Suprapubic skin (tissue), 3 donors: Measurements from ENCODE around the gene GALNT12.

ENCODE experiments used
- POLR2AphosphoS5 ChIP-seq, 3 donors: sonication (generic); formaldehyde crosslinking; IDR thresholded peaks; one replicate each; pipeline ENCODE4 v1.6.1; 2017; ENCODE audit warnings: antibody characterized with exemption in 3 of 3
- TF ChIP-seq, protein P1 (sequence below), 2 donors: fragments of 200-600 bp in 1 of 2; fragments of 450-650 bp in 1 of 2; sonication (generic) in 1 of 2; IDR thresholded peaks; one replicate each; pipeline ENCODE4 v1.5.1; 2016 to 2019; ENCODE audit warnings: antibody characterized with exemption in 2 of 2, mild to moderate bottlenecking in 1 of 2, moderate library complexity in 1 of 2

GRCh38 chr9:98767915-98768314 is 39.6 kb upstream of the GALNT12 start:
- no peak for TF ChIP-seq POLR2AphosphoS5 (IDR thresholded peaks at IDR 0.05)
- TF ChIP-seq, protein P1, sequence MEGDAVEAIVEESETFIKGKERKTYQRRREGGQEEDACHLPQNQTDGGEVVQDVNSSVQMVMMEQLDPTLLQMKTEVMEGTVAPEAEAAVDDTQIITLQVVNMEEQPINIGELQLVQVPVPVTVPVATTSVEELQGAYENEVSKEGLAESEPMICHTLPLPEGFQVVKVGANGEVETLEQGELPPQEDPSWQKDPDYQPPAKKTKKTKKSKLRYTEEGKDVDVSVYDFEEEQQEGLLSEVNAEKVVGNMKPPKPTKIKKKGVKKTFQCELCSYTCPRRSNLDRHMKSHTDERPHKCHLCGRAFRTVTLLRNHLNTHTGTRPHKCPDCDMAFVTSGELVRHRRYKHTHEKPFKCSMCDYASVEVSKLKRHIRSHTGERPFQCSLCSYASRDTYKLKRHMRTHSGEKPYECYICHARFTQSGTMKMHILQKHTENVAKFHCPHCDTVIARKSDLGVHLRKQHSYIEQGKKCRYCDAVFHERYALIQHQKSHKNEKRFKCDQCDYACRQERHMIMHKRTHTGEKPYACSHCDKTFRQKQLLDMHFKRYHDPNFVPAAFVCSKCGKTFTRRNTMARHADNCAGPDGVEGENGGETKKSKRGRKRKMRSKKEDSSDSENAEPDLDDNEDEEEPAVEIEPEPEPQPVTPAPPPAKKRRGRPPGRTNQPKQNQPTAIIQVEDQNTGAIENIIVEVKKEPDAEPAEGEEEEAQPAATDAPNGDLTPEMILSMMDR (IDR thresholded peaks at IDR 0.05): no peak
